Memory B cell (primary cell): ENCODE data around the gene USP13.

Experiments
- ATAC-seq: fragments of 150-1000 bp; cut with Tn5 transposase; 2 replicates; pipeline ENCODE4 v1.10.0; 2021; ENCODE audit warnings: low read depth, mild to moderate bottlenecking, moderate library complexity
- DNase-seq, 2 donors: peaks; one replicate each; pipeline ENCODE4 v3.0.0; 2022; ENCODE audit warnings: low spot score in 2 of 2
- H3K27ac Mint-ChIP-seq: one replicate; pipeline ENCODE4 v1.8.0; 2022; ENCODE audit warnings: mild to moderate bottlenecking, moderate library complexity, mixed read lengths
- H3K27me3 Mint-ChIP-seq: one replicate; pipeline ENCODE4 v1.8.0; 2022; ENCODE audit warnings: mixed read lengths
- H3K36me3 Mint-ChIP-seq: one replicate; pipeline ENCODE4 v1.8.0; 2022; ENCODE audit warnings: mild to moderate bottlenecking, mixed read lengths
- H3K4me1 Mint-ChIP-seq: one replicate; pipeline ENCODE4 v1.8.0; 2022; ENCODE audit warnings: mixed read lengths
- H3K4me3 Mint-ChIP-seq: one replicate; pipeline ENCODE4 v1.8.0; 2022; ENCODE audit warnings: mild to moderate bottlenecking, moderate library complexity, mixed read lengths
- H3K9me3 Mint-ChIP-seq: one replicate; pipeline ENCODE4 v1.8.0; 2022; ENCODE audit warnings: mixed read lengths

The USP13 gene

GRCh38 chr3:179791793-179792192 lies 139.0 kb downstream of the USP13 start:
- peaks cover 2% of the 10 kb centered on the region for H3K36me3 Mint-ChIP-seq
- H3K27ac Mint-ChIP-seq, result no peak overlapping the region
- ATAC-seq (no peak), DNase-seq (no peak)
- H3K4me1 Mint-ChIP-seq, result no peaks in the 10 kb centered on the region
- H3K27me3 Mint-ChIP-seq, result no peaks in the 10 kb centered on the region
- H3K4me3 Mint-ChIP-seq, result no peak overlapping the region
- H3K9me3 Mint-ChIP-seq, result no peaks in the 10 kb centered on the region

- Mint-ChIP-seq H3K4me3 (no peak overlapping the region), H3K27ac (no peak overlapping the region), H3K4me1 (no peaks in the 10 kb centered on the region), H3K9me3 (no peaks in the 10 kb centered on the region), H3K27me3 (no peaks in the 10 kb centered on the region), H3K36me3 (peaks cover 2% of the 10 kb centered on the region)
- ATAC-seq, result no peak
- no peak for DNase-seq
Measured at GRCh38 chr3:179794355-179794754, 141.5 kb downstream of the USP13 start.

- Mint-ChIP-seq H3K36me3 (no peaks in the 10 kb centered on the region), H3K27ac (no peak overlapping the region), H3K27me3 (no peaks in the 10 kb centered on the region), H3K9me3 (no peaks in the 10 kb centered on the region), H3K4me1 (no peaks in the 10 kb centered on the region), H3K4me3 (no peak overlapping the region)
- no peak for DNase-seq
- no peak for ATAC-seq
Measured at GRCh38 chr3:179796421-179796820, 143.6 kb downstream of the USP13 start.

GRCh38 chr3:179797192-179797591 lies 144.4 kb downstream of the USP13 start:
- no peaks in the 10 kb centered on the region for H3K4me1 Mint-ChIP-seq
- no peak for ATAC-seq
- no peaks in the 10 kb centered on the region for H3K27me3 Mint-ChIP-seq
- no peak overlapping the region for H3K27ac Mint-ChIP-seq
- DNase-seq, result no peak
- no peak overlapping the region for H3K4me3 Mint-ChIP-seq
- no peaks in the 10 kb centered on the region for H3K36me3 Mint-ChIP-seq
- H3K9me3 Mint-ChIP-seq, result no peaks in the 10 kb centered on the region

- Mint-ChIP-seq H3K36me3 (no peaks in the 10 kb centered on the region), H3K27me3 (peaks cover 1% of the 10 kb centered on the region), H3K9me3 (no peaks in the 10 kb centered on the region), H3K27ac (no peak overlapping the region), H3K4me3 (no peak overlapping the region), H3K4me1 (no peaks in the 10 kb centered on the region)
- ATAC-seq, result no peak
- DNase-seq, result no peak
Measured at GRCh38 chr3:179801263-179801662, 148.4 kb downstream of the USP13 start.

GRCh38 chr3:179801856-179802255 lies 149.0 kb downstream of the USP13 start:
- Mint-ChIP-seq H3K36me3 (no peaks in the 10 kb centered on the region), H3K27me3 (peaks cover 1% of the 10 kb centered on the region), H3K4me1 (no peaks in the 10 kb centered on the region), H3K4me3 (no peak overlapping the region), H3K27ac (no peak overlapping the region), H3K9me3 (no peaks in the 10 kb centered on the region)
- no peak for DNase-seq
- no peak for ATAC-seq

- no peak overlapping the region for H3K4me3 Mint-ChIP-seq
- H3K9me3 Mint-ChIP-seq, result no peaks in the 10 kb centered on the region
- H3K36me3 Mint-ChIP-seq, result no peaks in the 10 kb centered on the region
- peaks cover 1% of the 10 kb centered on the region for H3K27me3 Mint-ChIP-seq
- ATAC-seq (no peak), DNase-seq (no peak)
- no peak overlapping the region for H3K27ac Mint-ChIP-seq
- peaks cover 2% of the 10 kb centered on the region for H3K4me1 Mint-ChIP-seq
Measured at GRCh38 chr3:179806177-179806576, 153.3 kb downstream of the USP13 start.

- no peaks in the 10 kb centered on the region for H3K9me3 Mint-ChIP-seq
- H3K36me3 Mint-ChIP-seq, result no peaks in the 10 kb centered on the region
- no peak overlapping the region for H3K27ac Mint-ChIP-seq
- H3K4me3 Mint-ChIP-seq, result no peak overlapping the region
- peaks cover 1% of the 10 kb centered on the region for H3K27me3 Mint-ChIP-seq
- no peak for DNase-seq
- peaks cover 7% of the 10 kb centered on the region for H3K4me1 Mint-ChIP-seq
- no peak for ATAC-seq
Measured at GRCh38 chr3:179807588-179807987, 154.7 kb downstream of the USP13 start.

- ATAC-seq, result no peak
- Mint-ChIP-seq H3K4me3 (no peak overlapping the region), H3K27me3 (no peaks in the 10 kb centered on the region), H3K4me1 (peaks cover 7% of the 10 kb centered on the region), H3K27ac (no peak overlapping the region), H3K36me3 (no peaks in the 10 kb centered on the region), H3K9me3 (no peaks in the 10 kb centered on the region)
- no peak for DNase-seq
Measured at GRCh38 chr3:179809639-179810038, 156.8 kb downstream of the USP13 start.

GRCh38 chr3:179811321-179812095 lies 158.7 kb downstream of the USP13 start:
- H3K36me3 Mint-ChIP-seq, result no peaks in the 10 kb centered on the region
- no peaks in the 10 kb centered on the region for H3K9me3 Mint-ChIP-seq
- DNase-seq, result peak in 1 of 2 donors; percentile 3
- peaks cover 7% of the 10 kb centered on the region for H3K4me1 Mint-ChIP-seq
- H3K4me3 Mint-ChIP-seq, result no peak overlapping the region
- peak; percentile 48 for ATAC-seq
- H3K27ac Mint-ChIP-seq, result peak overlapping the region; percentile 24
- no peaks in the 10 kb centered on the region for H3K27me3 Mint-ChIP-seq

- ATAC-seq, result no peak
- H3K4me3 Mint-ChIP-seq, result no peak overlapping the region
- H3K9me3 Mint-ChIP-seq, result no peaks in the 10 kb centered on the region
Measured at GRCh38 chr3:179812096-179812382, 159.2 kb downstream of the USP13 start.

GRCh38 chr3:179819379-179819778 lies 166.5 kb downstream of the USP13 start:
- ATAC-seq, result no peak

More at GRCh38 chr3:179812096-179812382, 159.2 kb downstream of the USP13 start:
- no peak for DNase-seq
- H3K36me3 Mint-ChIP-seq, result no peaks in the 10 kb centered on the region
- no peak overlapping the region for H3K27ac Mint-ChIP-seq
- H3K27me3 Mint-ChIP-seq, result no peaks in the 10 kb centered on the region
- peaks cover 7% of the 10 kb centered on the region for H3K4me1 Mint-ChIP-seq

GRCh38 chr3:179822296-179822695 lies 169.5 kb downstream of the USP13 start:
- Mint-ChIP-seq H3K9me3 (peaks cover 2% of the 10 kb centered on the region), H3K4me3 (no peak overlapping the region), H3K27ac (no peak overlapping the region), H3K27me3 (no peaks in the 10 kb centered on the region), H3K4me1 (no peaks in the 10 kb centered on the region), H3K36me3 (no peaks in the 10 kb centered on the region)
- DNase-seq, result no peak
- no peak for ATAC-seq

More at GRCh38 chr3:179819379-179819778, 166.5 kb downstream of the USP13 start:
- Mint-ChIP-seq H3K27ac (no peak overlapping the region), H3K4me3 (no peak overlapping the region), H3K9me3 (peaks cover 2% of the 10 kb centered on the region), H3K4me1 (no peaks in the 10 kb centered on the region), H3K36me3 (no peaks in the 10 kb centered on the region), H3K27me3 (no peaks in the 10 kb centered on the region)
- DNase-seq, result no peak

- no peak overlapping the region for H3K4me3 Mint-ChIP-seq
- H3K36me3 Mint-ChIP-seq, result no peaks in the 10 kb centered on the region
- ATAC-seq, result no peak
- H3K27me3 Mint-ChIP-seq, result peaks cover 1% of the 10 kb centered on the region
- H3K27ac Mint-ChIP-seq, result no peak overlapping the region
- H3K4me1 Mint-ChIP-seq, result no peaks in the 10 kb centered on the region
- no peaks in the 10 kb centered on the region for H3K9me3 Mint-ChIP-seq
- DNase-seq, result no peak
Measured at GRCh38 chr3:179825527-179826246, 172.8 kb downstream of the USP13 start.

GRCh38 chr3:179826247-179826637 lies 173.4 kb downstream of the USP13 start:
- no peak overlapping the region for H3K27ac Mint-ChIP-seq
- no peak for ATAC-seq
- H3K4me3 Mint-ChIP-seq, result no peak overlapping the region
- no peaks in the 10 kb centered on the region for H3K9me3 Mint-ChIP-seq
- H3K27me3 Mint-ChIP-seq, result peaks cover 1% of the 10 kb centered on the region
- H3K4me1 Mint-ChIP-seq, result no peaks in the 10 kb centered on the region
- H3K36me3 Mint-ChIP-seq, result no peaks in the 10 kb centered on the region
- DNase-seq, result no peak
